Common myeloid progenitor, CD34-positive (primary cell): ENCODE results near the gene LRFN4.

ENCODE experiments used
- CTCF ChIA-PET: fragments of 350-600 bp; sonication (Branson Sonifier 250); formaldehyde crosslinking; loops from one replicate; lab custom pipeline; 2021; ENCODE audit warnings: antibody characterized with exemption; lab: Charles Lee
- POLR2A ChIA-PET: fragments of 350-600 bp; sonication (Branson Sonifier 250); formaldehyde crosslinking; loops from one replicate; lab custom pipeline; 2021; ENCODE audit warnings: antibody characterized with exemption; lab: Charles Lee
- DNase-seq, 3 donors: peaks; one replicate each; pipeline versions ENCODE4 v3.0.0 to v3.0.0-alpha.2; 2013
- H3K27ac ChIP-seq, 2 experiments: 1 replicate in 1 of 2; 2 replicates in 1 of 2; pipeline ENCODE4 v1.7.0; 2013; ENCODE audit warnings: inconsistent platforms in 2 of 2, low read length in 2 of 2, mild to moderate bottlenecking in 2 of 2, low read depth in 1 of 2, moderate library complexity in 1 of 2; ENCODE audit not compliant: severe bottlenecking in 2 of 2, insufficient read depth in 1 of 2, poor library complexity in 1 of 2
- H3K27me3 ChIP-seq, 5 experiments: replicated peaks in 2 of 5; 1 replicate in 3 of 5; 2 replicates in 2 of 5; pipeline versions ENCODE4 v1.6.1 to v1.7.0; 2013; ENCODE audit warnings: low read length in 4 of 5, mild to moderate bottlenecking in 2 of 5, moderate library complexity in 2 of 5, inconsistent platforms in 1 of 5; ENCODE audit not compliant: insufficient read depth in 5 of 5, control insufficient read depth in 4 of 5
- H3K36me3 ChIP-seq, 4 experiments: 1 replicate in 2 of 4; 2 replicates in 2 of 4; pipeline versions ENCODE4 v1.6.1 to v1.7.0; 2013; ENCODE audit warnings: low read length in 3 of 4, control low read depth in 1 of 4, mild to moderate bottlenecking in 1 of 4; ENCODE audit not compliant: control insufficient read depth in 4 of 4, insufficient read depth in 4 of 4
- H3K4me1 ChIP-seq, 4 experiments: 1 replicate in 3 of 4; 2 replicates in 1 of 4; pipeline versions ENCODE4 v1.6.1 to v1.7.1; 2013; ENCODE audit warnings: low read length in 3 of 4, mild to moderate bottlenecking in 3 of 4, control low read depth in 1 of 4, inconsistent platforms in 1 of 4, moderate library complexity in 1 of 4; ENCODE audit not compliant: control insufficient read depth in 4 of 4, insufficient read depth in 4 of 4; ENCODE audit errors: control extremely low read depth in 1 of 4
- H3K4me3 ChIP-seq, 7 experiments: 1 replicate in 4 of 7; 2 replicates in 3 of 7; pipeline versions ENCODE4 v1.5.1 to v1.7.0; 2013; ENCODE audit warnings: mild to moderate bottlenecking in 7 of 7, low read length in 6 of 7, moderate library complexity in 6 of 7, inconsistent platforms in 2 of 7, low read depth in 2 of 7, control low read depth in 1 of 7; ENCODE audit not compliant: insufficient read depth in 4 of 7, control insufficient read depth in 1 of 7; ENCODE audit errors: extremely low read depth in 1 of 7
- H3K9me3 ChIP-seq, 5 experiments: 1 replicate in 4 of 5; 2 replicates in 1 of 5; pipeline versions ENCODE4 v1.6.1 to v1.7.1; 2013; ENCODE audit warnings: low read length in 4 of 5, mild to moderate bottlenecking in 2 of 5, inconsistent platforms in 1 of 5, low read depth in 1 of 5, moderate library complexity in 1 of 5; ENCODE audit not compliant: control insufficient read depth in 4 of 5, insufficient read depth in 2 of 5; ENCODE audit errors: control extremely low read depth in 1 of 5
- WGBS: methylation state at CpG from one replicate; pipeline ENCODE4 v1.1.5; 2013; ENCODE audit not compliant: insufficient coverage; 5-methylcytosine and 5-hydroxymethylcytosine counted together

LRFN4 gene

DNA sequence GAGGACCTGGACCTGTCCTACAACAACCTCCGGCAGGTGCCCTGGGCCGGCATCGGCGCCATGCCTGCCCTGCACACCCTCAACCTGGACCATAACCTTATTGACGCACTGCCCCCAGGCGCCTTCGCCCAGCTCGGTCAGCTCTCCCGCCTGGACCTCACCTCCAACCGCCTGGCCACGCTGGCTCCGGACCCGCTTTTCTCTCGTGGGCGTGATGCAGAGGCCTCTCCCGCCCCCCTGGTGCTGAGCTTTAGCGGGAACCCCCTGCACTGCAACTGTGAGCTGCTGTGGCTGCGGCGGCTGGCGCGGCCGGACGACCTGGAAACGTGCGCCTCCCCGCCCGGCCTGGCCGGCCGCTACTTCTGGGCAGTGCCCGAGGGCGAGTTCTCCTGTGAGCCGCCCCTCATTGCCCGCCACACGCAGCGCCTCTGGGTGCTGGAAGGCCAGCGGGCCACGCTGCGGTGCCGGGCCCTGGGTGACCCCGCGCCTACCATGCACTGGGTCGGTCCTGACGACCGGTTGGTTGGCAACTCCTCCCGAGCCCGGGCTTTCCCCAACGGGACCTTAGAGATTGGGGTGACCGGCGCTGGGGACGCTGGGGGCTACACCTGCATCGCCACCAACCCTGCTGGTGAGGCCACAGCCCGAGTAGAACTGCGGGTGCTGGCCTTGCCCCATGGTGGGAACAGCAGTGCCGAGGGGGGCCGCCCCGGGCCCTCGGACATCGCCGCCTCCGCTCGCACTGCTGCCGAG, 1.5 kb downstream of the LRFN4 start:
- Histone ChIP-seq H3K27ac (no peak overlapping the region), H3K9me3 (no peaks in the 10 kb centered on the region), H3K4me1 (peaks cover 0 to 30% (median 21%) of the 10 kb centered on the region in 4 experiments), H3K36me3 (peaks cover 0 to 21% (median 7%) of the 10 kb centered on the region in 4 experiments), H3K27me3 (no peaks in the 10 kb centered on the region), H3K4me3 (no peak overlapping the region)
- DNase-seq: no peak
- POLR2A ChIA-PET: interaction anchor here (1.7 kb wide), 1 partner anchor 15 kb away, joined by 4 read pairs; the partner anchor contains the start of gene RCE1
- CTCF ChIA-PET: interaction anchor here (1.5 kb wide), 1 partner anchor 13 kb away, joined by 3 read pairs; no protein-coding TSS in a partner anchor
- WGBS: 98% methylated on average over 51 of the region's 62 CpGs

GRCh38 chr11:66858939-66859685, 2.2 kb downstream of the LRFN4 start:
- no peak overlapping the region for H3K4me3 ChIP-seq
- no peak overlapping the region for H3K27ac ChIP-seq
- ChIA-PET POLR2A (no interaction called here), CTCF (interaction anchor here (1.1 to 1.5 kb wide), 3 partner anchors 12 to 24 kb away, joined by 3 read pairs; no protein-coding TSS in a partner anchor)
- H3K27me3 ChIP-seq: no peaks in the 10 kb centered on the region
- H3K4me1 ChIP-seq: peaks cover 0 to 29% (median 21%) of the 10 kb centered on the region in 4 experiments
- H3K9me3 ChIP-seq: no peaks in the 10 kb centered on the region
- 98% methylated on average over 19 of the region's 29 CpGs for WGBS
- H3K36me3 ChIP-seq: peaks cover 0 to 21% (median 7%) of the 10 kb centered on the region in 4 experiments
- no peak for DNase-seq

GRCh38 chr11:66859686-66860448, 3.0 kb downstream of the LRFN4 start:
- no peaks in the 10 kb centered on the region for H3K9me3 ChIP-seq
- POLR2A ChIA-PET: no interaction called here
- peaks cover 0 to 26% (median 20%) of the 10 kb centered on the region in 4 experiments for H3K4me1 ChIP-seq
- no peak overlapping the region for H3K27ac ChIP-seq
- no peak for DNase-seq
- CTCF ChIA-PET: interaction anchor here (1.1 to 1.5 kb wide), 3 partner anchors 11 to 23 kb away, joined by 3 read pairs; no protein-coding TSS in a partner anchor
- peaks cover 0 to 21% (median 7%) of the 10 kb centered on the region in 4 experiments for H3K36me3 ChIP-seq
- no peaks in the 10 kb centered on the region for H3K27me3 ChIP-seq
- 95% methylated on average over 30 of the region's 41 CpGs for WGBS
- H3K4me3 ChIP-seq: no peak overlapping the region

GRCh38 chr11:66860449-66860831, 3.6 kb downstream of the LRFN4 start:
- DNase-seq: no peak
- H3K9me3 ChIP-seq: no peaks in the 10 kb centered on the region
- no peak overlapping the region for H3K4me3 ChIP-seq
- no peak overlapping the region for H3K27ac ChIP-seq
- 90% methylated on average over 18 of the region's 18 CpGs for WGBS
- ChIA-PET POLR2A (no interaction called here), CTCF (no interaction called here)
- peaks cover 0 to 21% (median 7%) of the 10 kb centered on the region in 4 experiments for H3K36me3 ChIP-seq
- H3K27me3 ChIP-seq: no peaks in the 10 kb centered on the region
- H3K4me1 ChIP-seq: peaks cover 0 to 21% (median 16%) of the 10 kb centered on the region in 4 experiments

GRCh38 chr11:66861038-66861773, 4.3 kb downstream of the LRFN4 start:
- H3K36me3 ChIP-seq: peaks cover 0 to 21% (median 7%) of the 10 kb centered on the region in 4 experiments

DNA sequence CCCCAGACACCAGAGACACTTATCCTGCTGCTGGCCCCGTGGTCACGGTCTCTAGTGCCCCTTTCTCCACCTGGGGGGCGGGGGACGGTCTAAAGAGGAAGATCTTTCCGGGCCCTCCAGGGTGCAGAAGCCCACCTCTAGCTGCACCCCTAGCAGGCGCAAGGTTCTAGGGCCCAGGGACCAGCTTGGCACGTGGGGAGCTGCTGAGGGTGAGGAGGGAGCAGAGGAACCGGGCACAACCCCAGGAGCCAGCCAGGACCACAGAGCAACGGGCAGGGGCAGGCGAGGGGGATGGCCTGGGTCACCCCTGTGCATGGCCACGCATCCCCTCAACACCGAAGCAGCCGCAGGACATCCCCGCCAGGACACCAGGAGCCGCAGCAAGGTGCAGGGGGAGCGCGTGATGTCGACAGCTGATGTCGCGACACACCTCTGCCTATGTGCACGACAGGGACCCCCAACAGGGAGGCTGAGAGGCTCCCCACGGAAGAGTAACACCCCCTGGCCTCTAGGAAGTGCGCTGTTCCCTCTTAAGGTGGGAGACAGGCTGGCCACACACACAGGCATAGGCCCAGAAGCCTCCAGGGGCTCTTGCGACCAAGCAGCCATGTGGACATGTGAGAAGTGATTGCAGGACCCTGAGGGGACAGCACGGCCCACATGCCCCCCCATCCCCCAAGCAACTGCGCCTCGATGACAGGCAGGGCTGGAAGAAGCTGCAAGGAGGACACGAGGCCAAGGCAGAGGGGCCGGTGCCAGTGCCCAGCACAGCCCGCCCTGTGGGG, 5.1 kb downstream of the LRFN4 start:
- CTCF ChIA-PET: interaction anchor here (1.4 kb wide), 1 partner anchor 11 kb away, joined by 3 read pairs; no protein-coding TSS in a partner anchor

More at GRCh38 chr11:66861038-66861773, 4.3 kb downstream of the LRFN4 start:
- no peak for DNase-seq
- Histone ChIP-seq H3K4me3 (no peak overlapping the region), H3K27me3 (no peaks in the 10 kb centered on the region), H3K9me3 (no peaks in the 10 kb centered on the region), H3K27ac (no peak overlapping the region), H3K4me1 (peaks cover 0 to 14% (median 9%) of the 10 kb centered on the region in 4 experiments)
- WGBS: 93% methylated on average over 32 of the region's 32 CpGs
- CTCF ChIA-PET: no interaction called here
- POLR2A ChIA-PET: no interaction called here

More for the DNA sequence above, 5.1 kb downstream of the LRFN4 start:
- Histone ChIP-seq H3K27me3 (no peaks in the 10 kb centered on the region), H3K9me3 (no peaks in the 10 kb centered on the region), H3K4me1 (peaks cover 0 to 10% (median 5%) of the 10 kb centered on the region in 4 experiments), H3K36me3 (peaks cover 0 to 21% (median 7%) of the 10 kb centered on the region in 4 experiments), H3K27ac (no peak overlapping the region), H3K4me3 (no peak overlapping the region)
- 96% methylated on average over 23 of the region's 30 CpGs for WGBS
- POLR2A ChIA-PET: no interaction called here
- no peak for DNase-seq
